ENCODE measurements around the gene LRIG2. TPM values are rescaled to one million over a fixed set of nuclear protein-coding genes. Genes with fewer than 3 reads are reported as not detected.
A peak's percentile ranks its signal among the peaks of the same experiment; 100 is the strongest.

LRIG2 gene
- total and polyA plus RNA-seq, 4 donors, result 2.9 to 33.6 (median 8.3) TPM

- WGBS, 2 donors, result 78 to 90% methylated on average over 3 of the region's 3 CpGs
- no peak overlapping the region for H3K9ac ChIP-seq (ENCODE audit: insufficient read depth in 1 of 2, low read length in 2 of 2)
- no peaks in the 10 kb centered on the region for H3K9me3 ChIP-seq (ENCODE audit: control insufficient read depth in 4 of 4, insufficient read depth in 3 of 4, low read length in 3 of 4)
- H3K27ac ChIP-seq (ENCODE audit: low read depth in 1 of 2, low read length in 1 of 2), result no peak overlapping the region
- H3K36me3 ChIP-seq (ENCODE audit: control insufficient read depth in 4 of 4, insufficient read depth in 4 of 4, low read length in 4 of 4), result no peaks in the 10 kb centered on the region
- H3K27me3 ChIP-seq (ENCODE audit: control insufficient read depth in 3 of 3, insufficient read depth in 3 of 3, low read length in 2 of 3), result no peaks in the 10 kb centered on the region
- DNase-seq (peak in 1 of 3 donors; percentile 23), ATAC-seq (ENCODE audit: insufficient read depth, low FRiP score) (no peak)
- H3K4me1 ChIP-seq (ENCODE audit: control insufficient read depth in 5 of 5, insufficient read depth in 5 of 5, low read length in 5 of 5), result no peaks in the 10 kb centered on the region
- no peak overlapping the region for H3K4me3 ChIP-seq
- no peak for TF ChIP-seq CTCF (IDR thresholded peaks at IDR 0.05; ENCODE audit: control extremely low read depth, extremely low read depth)
Measured at GRCh38 chr1:113178522-113178921, 105.5 kb downstream of the LRIG2 start.

Other genes starting within 250 kb of the LRIG2 start
- 10 to 100 TPM in 1 of 2 donors, 1 to 10 TPM in 1; 10.0 to 27.6 TPM for gene SLC16A1, start 117.0 kb upstream of the LRIG2 start, total RNA-seq
- 1 to 10 TPM; 2.4 to 6.4 TPM for gene SLC16A1, start 117.0 kb upstream of the LRIG2 start, polyA plus RNA-seq